HEK293 (cell line): Measurements from ENCODE around the gene TBP.
A peak's percentile ranks its signal among the peaks of the same experiment; 100 is the strongest.

Experiments used
- ELK4 ChIP-seq: IDR thresholded peaks from 2 replicates; pipeline ENCODE4 v1.6.1; 2011; ENCODE audit warnings: mild to moderate bottlenecking, low read depth, low read length, borderline replicate concordance
- OVOL3 ChIP-seq: fragments of 450-650 bp; formaldehyde crosslinking; IDR thresholded peaks from 2 replicates; pipeline ENCODE4 v1.5.1; 2016; ENCODE audit warnings: missing biosample characterization, missing genetic modification characterization
- PATZ1 ChIP-seq: fragments of 450-650 bp; formaldehyde crosslinking; IDR thresholded peaks from 2 replicates; pipeline ENCODE4 v1.5.1; 2016; ENCODE audit warnings: missing biosample characterization, missing genetic modification characterization
- SETDB1 ChIP-seq: IDR thresholded peaks from one replicate; pipeline ENCODE4 v1.6.1; 2017; ENCODE audit warnings: mild to moderate bottlenecking, low read length, moderate library complexity, mixed read lengths; ENCODE audit not compliant: insufficient read length
- ZBTB1 ChIP-seq: fragments of 450-650 bp; formaldehyde crosslinking; IDR thresholded peaks from 2 replicates; pipeline ENCODE4 v1.5.1; 2016; ENCODE audit warnings: missing biosample characterization, missing genetic modification characterization
- ZBTB7A ChIP-seq: fragments of 450-650 bp; formaldehyde crosslinking; IDR thresholded peaks from 2 replicates; pipeline ENCODE4 v1.5.1; 2016; ENCODE audit warnings: low read depth, missing biosample characterization, missing genetic modification characterization
- ZBTB8A ChIP-seq: fragments of 450-650 bp; formaldehyde crosslinking; IDR thresholded peaks from 2 replicates; pipeline ENCODE4 v1.5.1; 2016; ENCODE audit warnings: missing biosample characterization, missing genetic modification characterization
- ZFP41 ChIP-seq: fragments of 450-650 bp; formaldehyde crosslinking; IDR thresholded peaks from 2 replicates; pipeline ENCODE4 v1.5.1; 2016; ENCODE audit warnings: missing biosample characterization, missing genetic modification characterization, borderline replicate concordance
- ZNF114 ChIP-seq: fragments of 450-650 bp; formaldehyde crosslinking; IDR thresholded peaks from 2 replicates; pipeline ENCODE4 v1.5.0; 2017; ENCODE audit warnings: missing biosample characterization, missing genetic modification characterization
- ZNF132 ChIP-seq: fragments of 450-650 bp; formaldehyde crosslinking; IDR thresholded peaks from 2 replicates; pipeline ENCODE4 v1.5.1; 2017; ENCODE audit warnings: missing biosample characterization, missing genetic modification characterization, borderline replicate concordance
- ZNF169 ChIP-seq: fragments of 450-650 bp; formaldehyde crosslinking; IDR thresholded peaks from 2 replicates; pipeline ENCODE4 v1.5.1; 2016; ENCODE audit warnings: missing biosample characterization, missing genetic modification characterization
- ZNF18 ChIP-seq: fragments of 450-650 bp; formaldehyde crosslinking; IDR thresholded peaks from 2 replicates; pipeline ENCODE4 v1.5.1; 2016; ENCODE audit warnings: missing biosample characterization, missing genetic modification characterization
- ZNF202 ChIP-seq: fragments of 450-650 bp; formaldehyde crosslinking; IDR thresholded peaks from 2 replicates; pipeline ENCODE4 v1.5.1; 2016; ENCODE audit warnings: missing biosample characterization, missing genetic modification characterization, borderline replicate concordance
- ZNF223 ChIP-seq: fragments of 450-650 bp; formaldehyde crosslinking; IDR thresholded peaks from 2 replicates; pipeline ENCODE4 v1.5.1; 2016; ENCODE audit warnings: missing biosample characterization, missing genetic modification characterization
- ZNF354C ChIP-seq: fragments of 450-650 bp; formaldehyde crosslinking; IDR thresholded peaks from 2 replicates; pipeline ENCODE4 v1.5.1; 2016; ENCODE audit warnings: missing biosample characterization, missing genetic modification characterization, low read depth, borderline replicate concordance
- ZNF362 ChIP-seq: fragments of 450-650 bp; formaldehyde crosslinking; IDR thresholded peaks from 2 replicates; pipeline ENCODE4 v1.5.1; 2016; ENCODE audit warnings: missing biosample characterization, missing genetic modification characterization
- ZNF449 ChIP-seq: fragments of 450-650 bp; formaldehyde crosslinking; IDR thresholded peaks from 2 replicates; pipeline ENCODE4 v1.5.1; 2017; ENCODE audit warnings: missing biosample characterization, mild to moderate bottlenecking, missing genetic modification characterization, moderate library complexity
- ZNF518A ChIP-seq: fragments of 450-650 bp; formaldehyde crosslinking; conservative IDR thresholded peaks from 2 replicates; pipeline ENCODE4 v1.5.1; 2016; ENCODE audit warnings: low read depth, missing biosample characterization, missing genetic modification characterization
- ZNF571 ChIP-seq: fragments of 450-650 bp; formaldehyde crosslinking; IDR thresholded peaks from 2 replicates; pipeline ENCODE4 v1.5.0; 2017; ENCODE audit warnings: missing biosample characterization, missing genetic modification characterization
- ZNF639 ChIP-seq: fragments of 450-650 bp; formaldehyde crosslinking; IDR thresholded peaks from 2 replicates; pipeline ENCODE4 v1.5.1; 2016; ENCODE audit warnings: missing biosample characterization, missing genetic modification characterization
- ZNF677 ChIP-seq: fragments of 450-650 bp; IDR thresholded peaks from 2 replicates; pipeline ENCODE4 v1.5.0; 2018; ENCODE audit warnings: missing biosample characterization, mild to moderate bottlenecking, missing genetic modification characterization, moderate library complexity
- ZNF701 ChIP-seq: fragments of 450-650 bp; formaldehyde crosslinking; IDR thresholded peaks from 2 replicates; pipeline ENCODE4 v1.5.1; 2016; ENCODE audit warnings: missing biosample characterization, missing genetic modification characterization
- ZSCAN5A ChIP-seq: fragments of 450-650 bp; formaldehyde crosslinking; IDR thresholded peaks from 2 replicates; pipeline ENCODE4 v1.5.1; 2016; ENCODE audit warnings: missing biosample characterization, missing genetic modification characterization

TBP gene

GRCh38 chr6:170552765-170553533 lies 1.2 kb upstream of the TBP start, which contains the start of gene PSMB1 (continued):
- no peak for TF ChIP-seq ZNF18 (tag by site-specific recombination)
- no peak for TF ChIP-seq ZNF701 (tag by site-specific recombination)
- TF ChIP-seq ZNF518A (tag by site-specific recombination): peak; percentile 79
- TF ChIP-seq ZNF223 (tag by site-specific recombination): no peak
- TF ChIP-seq ZNF449 (tag by site-specific recombination): no peak
- no peak for TF ChIP-seq ZNF677 (tag by site-specific recombination)
- TF ChIP-seq ZNF132 (tag by site-specific recombination): no peak
- no peak for TF ChIP-seq ZBTB8A
- TF ChIP-seq ELK4: no peak
- TF ChIP-seq ZSCAN5A (tag by site-specific recombination): peak; percentile 58; the same call in 1 of the 2 replicates
- no peak for TF ChIP-seq ZNF169 (tag by site-specific recombination)
- 0 out of 2 replicates have a peak, but pooled peaks have one; percentile 60 for TF ChIP-seq ZNF639 (tag by site-specific recombination)
- TF ChIP-seq ZNF354C (tag by site-specific recombination): no peak
- TF ChIP-seq PATZ1 (tag by site-specific recombination): no peak
- TF ChIP-seq ZNF571 (tag by site-specific recombination): no peak
- TF ChIP-seq SETDB1: no peak
- no peak for TF ChIP-seq ZBTB7A (tag by site-specific recombination)
- no peak for TF ChIP-seq ZBTB1 (tag by site-specific recombination)
- TF ChIP-seq ZNF362 (tag by site-specific recombination): peak; percentile 90
- TF ChIP-seq OVOL3 (tag by site-specific recombination): no peak
- no peak for TF ChIP-seq ZNF202
- TF ChIP-seq ZFP41 (tag by site-specific recombination): no peak
- TF ChIP-seq ZNF114: no peak
